Measurements from ENCODE around the gene ATXN1.
"Not testable (repeated sequence)": the region's sequence is repeated elsewhere in the genome, so short reads cannot be mapped to it uniquely, and the experiment has no call there.

ATXN1 gene

GRCh38 chr6:16398587-16398986, 362.7 kb downstream of the ATXN1 start:
- DNase-seq = no peak

DNA sequence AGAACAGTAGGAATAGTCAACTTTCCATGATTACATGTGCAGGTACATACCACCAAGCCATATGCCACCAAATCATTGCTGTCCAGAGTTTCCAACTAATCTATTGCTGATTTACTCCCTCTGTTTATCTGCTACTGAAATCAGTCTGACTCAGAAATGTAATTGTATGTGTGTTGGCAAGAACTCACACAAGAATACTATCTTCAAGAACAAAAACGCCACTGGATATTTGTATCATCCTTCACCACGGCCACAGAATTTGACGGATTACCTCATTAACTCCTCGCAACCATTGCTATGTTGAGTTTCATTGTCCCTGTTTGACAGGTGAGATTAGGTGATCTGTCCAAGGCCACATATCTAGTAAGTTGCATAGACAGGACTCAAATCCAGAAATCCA, 363.6 kb downstream of the ATXN1 start:
- no peak for DNase-seq

DNA sequence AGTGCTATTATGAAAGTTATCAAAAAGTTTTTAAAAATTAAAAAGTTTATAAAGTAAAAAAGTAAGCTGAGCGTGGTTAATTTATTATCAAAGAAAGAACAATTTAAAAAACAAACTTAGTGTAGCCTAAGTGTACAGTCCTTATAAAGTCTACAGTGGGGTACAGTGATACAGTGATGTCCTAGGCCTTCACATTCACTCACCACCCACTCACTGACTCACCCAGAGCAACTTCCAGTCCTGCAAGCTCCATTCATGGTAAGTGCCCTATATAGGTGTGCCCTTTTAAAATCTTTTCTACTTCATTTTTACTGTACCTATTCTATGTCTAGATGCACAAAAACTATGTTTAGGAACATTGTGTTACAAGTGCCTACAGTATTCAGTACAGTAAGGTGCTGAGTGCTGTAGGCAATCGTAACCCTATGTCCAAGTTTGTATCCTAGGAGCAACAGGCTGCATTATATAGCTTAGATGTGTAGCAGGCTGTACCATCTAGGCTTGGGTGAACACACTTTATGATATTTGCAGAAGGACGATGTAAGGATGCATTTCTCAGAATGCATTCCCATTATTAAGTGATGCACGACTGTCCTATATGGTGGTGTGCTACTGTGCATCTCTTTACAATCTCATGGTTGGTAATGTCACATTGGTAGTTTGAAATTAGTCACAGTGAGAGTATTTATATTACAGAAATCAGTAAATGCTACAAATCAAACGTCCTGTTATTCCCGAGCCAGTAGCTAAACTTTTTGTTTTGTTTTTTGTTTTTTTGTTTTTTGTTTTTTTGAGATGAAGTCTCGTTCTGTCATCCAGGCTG, 364.6 kb downstream of the ATXN1 start:
- DNase-seq = no peak

DNA sequence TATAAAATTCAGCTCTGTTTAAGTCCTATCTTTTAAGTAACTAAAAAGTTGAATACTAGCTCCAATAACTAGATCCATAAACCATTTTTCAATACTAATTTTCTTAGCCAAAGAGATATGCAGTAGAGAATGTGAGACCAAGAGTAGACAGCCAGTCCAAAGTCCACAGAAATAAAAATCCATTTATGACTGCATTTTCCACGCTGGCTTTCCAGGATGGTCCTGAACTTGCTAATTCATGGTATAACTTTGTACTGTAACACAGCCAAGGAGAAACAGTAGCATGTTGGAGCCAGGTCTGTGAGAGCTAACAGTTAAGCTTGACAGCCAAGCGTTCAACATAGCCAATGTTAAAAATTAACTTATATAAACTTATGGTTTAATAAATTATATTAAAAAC, 366.6 kb downstream of the ATXN1 start:
- no peak for DNase-seq

DNA sequence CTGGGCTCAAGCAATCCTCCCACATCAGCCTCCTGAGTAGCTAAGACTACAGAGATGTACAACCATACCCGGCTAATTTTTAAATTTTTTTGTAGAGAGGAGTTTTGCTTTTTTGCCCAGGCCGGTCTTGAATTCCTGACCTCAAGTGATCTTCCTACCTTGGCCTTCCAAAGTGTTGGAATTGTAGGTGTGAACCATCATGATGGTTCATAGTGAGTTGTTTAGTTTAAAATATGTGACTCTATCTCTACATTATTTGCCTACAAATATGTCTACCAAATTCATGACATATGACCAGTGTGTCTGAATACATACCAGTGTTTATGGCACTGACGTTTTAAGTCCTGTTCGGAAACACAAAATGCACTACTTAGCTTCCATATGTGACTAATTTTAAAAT, 367.9 kb downstream of the ATXN1 start:
- no peak for DNase-seq

GRCh38 chr6:16392010-16392409, 369.2 kb downstream of the ATXN1 start:
- DNase-seq = no peak

DNA sequence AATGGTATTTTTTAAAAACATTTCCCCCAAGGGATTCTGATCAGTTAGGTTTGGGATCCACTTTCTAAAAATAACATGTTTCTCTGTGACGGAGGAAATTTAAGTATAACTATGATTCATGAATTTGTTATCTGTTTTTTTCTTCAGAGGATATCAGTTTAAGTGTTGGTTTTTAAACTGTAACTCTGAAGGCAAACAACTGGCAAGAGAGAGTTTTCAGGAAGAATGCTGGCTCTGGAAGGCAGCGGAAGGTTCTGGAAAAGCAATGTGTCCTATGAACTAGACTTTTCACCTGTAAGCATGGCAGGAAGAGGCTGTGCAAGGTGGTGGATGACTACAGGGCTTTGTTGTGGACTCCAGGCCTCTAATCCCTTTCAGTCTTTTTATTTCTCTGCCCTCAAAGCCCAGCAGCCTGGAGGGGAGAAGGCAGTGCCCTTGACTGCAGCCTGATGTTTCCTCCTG, 369.8 kb downstream of the ATXN1 start:
- no peak for DNase-seq

- DNase-seq = not testable (repeated sequence)
Observed at GRCh38 chr6:16390909-16391450, 370.3 kb downstream of the ATXN1 start.

DNA sequence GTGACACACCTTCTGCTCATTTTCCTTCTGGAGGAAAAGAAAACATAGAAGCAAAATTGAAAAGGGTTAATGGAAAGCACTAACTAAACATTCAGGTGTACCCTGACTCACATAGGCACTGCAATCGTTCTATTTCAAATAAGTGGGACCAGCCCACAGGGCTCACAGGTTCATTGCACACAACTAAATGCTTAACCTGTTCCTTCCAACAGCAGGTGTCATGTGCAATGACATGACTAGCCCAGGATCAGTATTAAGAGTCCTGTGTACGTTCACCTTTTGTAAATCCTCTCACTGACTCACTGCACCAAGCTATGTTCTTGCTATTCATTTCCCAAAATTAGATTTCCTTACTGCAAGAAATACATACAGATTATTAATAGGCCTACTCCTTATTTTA, 371.6 kb downstream of the ATXN1 start:
- DNase-seq = no peak

DNA sequence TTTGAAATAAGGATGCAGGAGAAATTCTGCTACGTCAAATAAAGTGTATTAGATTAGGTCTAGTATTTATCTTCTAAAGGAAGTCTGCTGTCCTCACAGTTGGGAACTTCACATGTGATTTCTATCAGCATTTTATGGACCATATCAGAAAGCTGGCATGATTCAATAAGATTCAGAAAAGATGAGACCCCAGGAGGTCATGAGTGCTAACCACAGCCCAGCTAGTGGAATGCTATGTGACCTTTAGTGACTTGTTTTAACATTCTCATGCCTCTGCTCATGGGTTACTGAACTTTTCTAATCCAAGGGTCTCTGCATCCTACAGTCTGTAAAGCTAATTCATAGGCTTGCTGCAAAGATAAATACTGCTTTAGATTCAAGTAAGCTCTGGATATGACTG, 372.8 kb downstream of the ATXN1 start:
- no peak for DNase-seq

DNA sequence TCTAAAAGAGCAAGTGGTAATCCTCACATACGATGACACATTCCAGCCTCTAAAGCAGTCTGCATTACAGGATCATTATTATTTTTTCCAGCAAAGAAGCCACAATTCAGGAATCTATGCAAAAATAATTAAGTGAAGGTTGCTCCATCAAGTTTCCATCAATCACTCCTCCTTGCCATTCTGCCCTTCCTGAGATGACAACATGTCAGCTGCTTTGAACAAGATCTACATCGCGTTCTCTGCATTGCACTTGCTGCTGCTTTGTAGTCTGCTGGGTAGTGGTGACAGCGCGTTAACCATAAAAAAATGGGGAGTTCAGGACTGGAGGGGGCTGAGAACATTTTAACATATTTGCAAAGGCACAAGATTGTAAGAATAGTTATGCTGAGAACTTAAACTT, 375.2 kb downstream of the ATXN1 start:
- DNase-seq = no peak

DNA sequence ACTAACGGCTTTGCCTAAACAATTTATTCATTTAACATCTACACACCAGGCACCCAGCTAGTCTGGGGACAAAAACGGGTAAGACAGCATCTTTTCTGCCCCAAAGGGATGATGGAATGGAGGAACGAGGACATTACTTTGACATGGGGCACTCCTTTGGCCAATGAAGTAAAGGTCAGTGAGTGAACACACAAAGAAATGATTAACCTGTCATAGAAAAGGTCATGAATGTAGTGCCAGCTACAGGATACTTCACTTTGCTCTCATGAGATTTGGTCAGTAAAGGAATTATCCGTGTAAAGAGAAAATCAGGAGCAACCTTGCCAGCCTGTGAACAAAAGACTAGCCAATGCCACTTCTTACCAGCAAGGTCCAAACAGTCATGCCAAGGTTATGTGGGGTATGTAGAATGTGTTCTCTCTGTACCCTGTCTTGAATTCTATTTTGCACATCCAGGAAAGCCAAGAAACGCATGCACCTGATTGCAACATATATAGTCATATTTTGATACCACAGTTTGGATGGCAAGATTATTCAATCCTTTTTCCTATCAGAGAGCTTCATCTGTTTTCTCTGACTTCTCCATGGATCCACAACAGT, 377.6 kb downstream of the ATXN1 start:
- DNase-seq = no peak

- not testable (repeated sequence) for DNase-seq
Observed at GRCh38 chr6:16381968-16382367, 379.3 kb downstream of the ATXN1 start.

GRCh38 chr6:16380220-16380809, 380.9 kb downstream of the ATXN1 start:
- DNase-seq = no peak

- DNase-seq = not testable (repeated sequence)
Observed at GRCh38 chr6:16378360-16378759, 382.9 kb downstream of the ATXN1 start.

DNA sequence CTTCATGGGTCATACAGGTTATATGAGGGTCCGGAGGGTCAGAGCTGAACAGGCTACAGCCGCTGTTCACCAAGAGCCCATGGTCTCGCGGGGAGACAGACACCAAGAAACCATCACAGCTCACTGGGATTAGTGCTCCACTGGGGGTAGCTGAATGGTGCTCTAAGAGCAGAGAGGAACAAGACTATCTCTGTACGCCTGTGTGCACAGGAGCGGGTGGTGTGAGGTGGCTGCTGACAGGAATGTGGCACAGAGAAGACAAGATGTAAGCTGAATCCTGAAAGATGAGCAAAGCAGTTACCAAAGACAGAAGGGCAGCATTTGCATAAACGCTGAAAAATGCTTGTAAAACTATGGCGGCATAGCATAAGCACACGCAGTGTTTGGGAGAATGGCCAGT, 383.8 kb downstream of the ATXN1 start:
- DNase-seq = no peak

DNA sequence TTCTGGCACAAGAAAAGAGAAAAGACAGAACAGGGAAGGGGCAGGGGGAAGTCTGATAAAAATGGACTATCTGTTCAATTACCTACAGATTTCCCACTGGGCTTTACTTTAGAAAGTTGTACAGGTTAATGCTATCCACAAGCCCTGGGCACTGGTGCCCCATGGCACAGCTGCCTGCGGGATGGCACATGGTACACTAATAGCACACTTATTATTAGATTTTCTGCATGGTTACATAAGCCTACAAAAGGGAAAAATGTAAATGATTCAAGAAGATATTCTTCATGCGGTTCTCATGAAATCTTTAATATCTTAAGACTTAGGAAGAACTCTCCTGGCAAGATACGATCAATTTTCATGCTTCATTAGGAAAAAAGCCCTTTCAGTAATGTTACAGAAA, 385.4 kb downstream of the ATXN1 start:
- no peak for DNase-seq

DNA sequence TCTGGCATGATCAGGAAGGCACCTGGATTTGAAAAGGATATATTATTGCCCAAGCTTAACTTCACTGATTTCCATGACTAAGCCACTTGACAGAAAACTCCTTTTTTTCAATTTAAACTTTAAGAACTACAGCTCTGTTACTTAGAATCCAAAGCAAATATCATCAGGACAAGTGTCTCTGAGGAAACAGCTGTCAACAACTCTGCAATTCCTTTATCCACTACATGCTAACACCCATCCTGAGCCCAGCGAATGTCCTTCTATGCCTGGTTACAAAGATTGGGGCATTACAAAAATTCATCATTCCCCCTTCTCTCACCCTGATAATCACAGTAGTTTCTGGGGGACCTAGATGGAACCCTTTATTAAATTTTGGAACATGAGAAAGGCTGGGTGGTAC, 386.1 kb downstream of the ATXN1 start:
- no peak for DNase-seq

- no peak for DNase-seq
Observed at GRCh38 chr6:16374461-16375200, 386.6 kb downstream of the ATXN1 start.

DNA sequence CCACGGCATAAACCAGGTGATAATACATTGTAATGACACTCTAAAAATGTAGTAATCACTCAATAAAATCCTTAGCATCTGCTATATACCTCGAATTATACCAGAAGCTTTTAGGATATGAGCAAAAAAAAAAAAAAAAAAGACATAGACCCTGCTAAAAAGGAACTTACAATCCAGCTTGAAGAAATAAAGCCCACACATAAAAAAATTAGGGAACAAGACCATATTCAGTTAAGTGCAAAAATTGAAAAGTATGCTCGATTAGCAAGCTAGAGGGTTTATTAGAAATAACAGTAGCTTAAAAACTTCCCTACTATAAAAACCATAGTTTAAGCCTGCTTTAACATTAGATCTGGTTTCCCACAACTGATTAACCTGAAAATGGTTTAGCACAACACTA, 387.2 kb downstream of the ATXN1 start:
- no peak for DNase-seq

DNA sequence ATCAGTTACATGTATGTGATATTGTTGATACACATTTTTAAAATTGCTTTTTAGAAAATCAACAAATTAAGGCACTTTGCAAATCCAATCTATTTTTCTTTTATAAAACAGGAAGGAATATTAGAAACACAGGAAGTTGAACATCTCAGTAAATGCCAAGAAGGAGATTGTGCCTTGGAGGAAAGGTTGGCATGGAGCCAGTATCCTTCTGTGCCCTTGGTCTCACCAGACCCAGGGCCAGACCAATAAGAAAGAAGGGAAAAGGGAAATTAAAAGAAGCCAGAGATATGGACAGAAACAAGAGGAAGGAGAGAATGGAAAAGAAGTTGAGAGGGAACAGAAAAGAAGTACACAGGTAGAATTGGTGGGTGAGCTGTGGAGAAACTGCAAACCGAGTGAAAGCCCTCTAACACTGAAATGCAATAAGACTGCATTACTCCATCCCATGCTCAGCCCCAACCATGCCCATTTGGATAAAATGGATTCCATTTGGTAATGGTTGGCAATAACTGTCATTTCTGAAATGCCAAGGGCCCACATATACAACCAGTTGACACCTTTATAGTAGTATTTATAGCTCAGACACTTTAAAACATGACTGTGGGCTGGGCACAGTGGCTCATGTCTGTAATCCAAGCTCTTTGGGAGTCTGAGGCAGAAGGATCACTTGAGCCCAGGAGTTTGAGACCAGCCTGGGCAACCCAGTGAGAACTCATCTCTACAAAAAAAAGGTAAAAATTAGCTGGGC, 389.1 kb downstream of the ATXN1 start:
- DNase-seq = no peak

DNA sequence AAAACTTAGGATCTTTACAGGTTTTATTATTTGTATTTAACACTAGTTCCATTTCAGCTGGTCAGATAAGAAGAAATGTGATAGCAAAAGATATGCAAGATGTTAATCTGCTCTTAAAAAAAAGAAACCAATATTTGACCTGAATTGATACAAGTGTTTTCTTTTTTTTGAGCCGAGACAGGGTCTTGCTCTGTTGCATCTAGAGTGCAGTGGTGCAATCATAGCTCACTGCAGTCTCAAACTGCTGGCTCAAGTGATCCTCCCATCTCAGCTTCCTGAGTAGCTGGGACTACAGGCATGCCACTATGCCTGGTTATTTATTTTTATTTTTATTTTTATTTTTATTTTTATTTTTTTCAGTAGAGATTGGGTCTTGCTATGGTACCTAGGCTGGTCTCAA, 389.9 kb downstream of the ATXN1 start:
- no peak for DNase-seq

- DNase-seq = no peak
Observed at GRCh38 chr6:16370943-16371342, 390.3 kb downstream of the ATXN1 start.

Data from NCI-H2107 (cell line).